Memory B cell (primary cell): ENCODE measurements around the gene PELI3.

Source experiments
- ATAC-seq: fragments of 150-1000 bp; cut with Tn5 transposase; 2 replicates; pipeline ENCODE4 v1.10.0; 2021; ENCODE audit warnings: low read depth, mild to moderate bottlenecking, moderate library complexity
- DNase-seq, 2 donors: peaks; one replicate each; pipeline ENCODE4 v3.0.0; 2022; ENCODE audit warnings: low spot score in 2 of 2
- H3K27ac Mint-ChIP-seq: one replicate; pipeline ENCODE4 v1.8.0; 2022; ENCODE audit warnings: mild to moderate bottlenecking, moderate library complexity, mixed read lengths
- H3K27me3 Mint-ChIP-seq: one replicate; pipeline ENCODE4 v1.8.0; 2022; ENCODE audit warnings: mixed read lengths
- H3K36me3 Mint-ChIP-seq: one replicate; pipeline ENCODE4 v1.8.0; 2022; ENCODE audit warnings: mild to moderate bottlenecking, mixed read lengths
- H3K4me1 Mint-ChIP-seq: one replicate; pipeline ENCODE4 v1.8.0; 2022; ENCODE audit warnings: mixed read lengths
- H3K4me3 Mint-ChIP-seq: one replicate; pipeline ENCODE4 v1.8.0; 2022; ENCODE audit warnings: mild to moderate bottlenecking, moderate library complexity, mixed read lengths
- H3K9me3 Mint-ChIP-seq: one replicate; pipeline ENCODE4 v1.8.0; 2022; ENCODE audit warnings: mixed read lengths

PELI3 gene

DNA sequence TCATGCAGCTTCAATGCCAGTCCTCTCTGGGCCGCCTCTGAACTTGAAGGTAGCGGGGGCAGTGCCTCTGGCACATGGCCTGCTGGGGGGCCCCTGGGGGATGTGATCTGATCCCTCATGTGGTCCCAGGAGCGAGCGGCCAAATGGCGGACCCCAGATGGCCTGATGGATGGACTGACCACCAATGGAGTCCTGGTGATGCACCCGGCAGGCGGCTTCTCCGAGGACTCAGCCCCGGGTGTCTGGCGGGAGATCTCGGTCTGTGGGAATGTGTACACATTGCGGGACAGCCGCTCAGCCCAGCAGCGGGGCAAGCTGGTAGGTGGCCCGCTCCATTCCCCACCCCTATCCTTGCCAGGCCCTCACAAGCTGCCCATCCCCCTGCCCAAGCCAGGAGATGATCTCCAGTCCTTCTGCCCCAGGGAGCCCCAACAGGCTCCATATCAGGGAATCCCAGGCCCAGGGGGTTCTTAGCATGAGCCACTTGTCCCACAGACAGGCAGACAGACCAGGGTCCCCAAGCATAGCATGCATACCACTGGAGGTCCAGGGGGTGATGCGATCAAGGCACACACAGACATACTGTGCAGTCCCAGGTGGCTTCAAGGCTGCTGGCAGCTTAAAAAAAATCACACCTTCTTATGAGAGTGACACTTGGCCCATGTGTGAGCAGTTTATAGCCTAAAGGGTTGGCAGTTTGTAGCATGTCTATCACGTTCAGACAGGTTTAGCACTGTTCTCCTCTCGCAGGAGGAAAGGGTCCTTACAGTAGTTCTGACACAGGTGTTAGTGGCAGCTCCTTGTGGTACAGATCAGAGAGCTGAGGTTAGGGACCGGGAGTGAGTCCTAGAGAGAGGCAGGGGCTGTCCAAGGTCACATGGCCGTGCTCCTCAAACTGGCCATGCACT, 7.2 kb downstream of the PELI3 start:
- Mint-ChIP-seq H3K27ac (no peak overlapping the region), H3K4me1 (peaks cover 3% of the 10 kb centered on the region), H3K36me3 (no peaks in the 10 kb centered on the region), H3K27me3 (no peaks in the 10 kb centered on the region), H3K9me3 (no peaks in the 10 kb centered on the region), H3K4me3 (no peak overlapping the region)
- DNase-seq: no peak
- no peak for ATAC-seq

DNA sequence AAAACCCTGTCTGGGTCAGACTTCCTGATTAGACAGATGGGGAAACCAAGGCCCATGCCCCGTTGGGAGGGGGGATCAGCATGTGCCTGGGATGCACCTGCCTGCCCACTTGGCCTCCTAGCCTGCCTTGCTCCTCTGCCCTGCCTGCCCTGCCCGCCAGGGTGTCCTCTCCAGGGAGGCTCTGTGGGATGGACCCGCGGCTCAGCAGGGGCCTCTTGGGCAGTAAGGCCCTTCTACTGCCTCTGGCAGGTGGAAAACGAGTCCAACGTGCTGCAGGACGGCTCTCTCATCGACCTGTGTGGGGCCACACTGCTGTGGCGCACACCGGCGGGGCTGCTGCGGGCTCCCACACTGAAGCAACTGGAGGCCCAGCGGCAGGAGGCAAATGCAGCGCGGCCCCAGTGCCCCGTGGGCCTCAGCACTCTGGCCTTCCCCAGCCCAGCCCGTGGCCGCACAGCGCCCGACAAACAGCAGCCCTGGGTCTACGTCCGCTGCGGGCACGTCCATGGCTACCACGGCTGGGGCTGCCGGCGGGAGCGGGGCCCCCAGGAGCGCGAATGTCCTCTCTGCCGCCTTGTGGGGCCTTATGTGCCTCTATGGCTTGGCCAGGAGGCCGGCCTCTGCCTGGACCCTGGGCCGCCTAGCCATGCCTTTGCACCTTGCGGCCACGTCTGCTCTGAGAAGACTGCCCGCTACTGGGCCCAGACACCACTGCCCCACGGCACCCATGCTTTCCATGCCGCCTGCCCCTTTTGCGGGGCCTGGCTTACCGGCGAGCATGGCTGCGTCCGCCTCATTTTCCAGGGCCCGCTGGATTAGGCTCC, 8.9 kb downstream of the PELI3 start:
- Mint-ChIP-seq H3K9me3 (no peaks in the 10 kb centered on the region), H3K4me3 (no peak overlapping the region), H3K27me3 (no peaks in the 10 kb centered on the region)

DNA sequence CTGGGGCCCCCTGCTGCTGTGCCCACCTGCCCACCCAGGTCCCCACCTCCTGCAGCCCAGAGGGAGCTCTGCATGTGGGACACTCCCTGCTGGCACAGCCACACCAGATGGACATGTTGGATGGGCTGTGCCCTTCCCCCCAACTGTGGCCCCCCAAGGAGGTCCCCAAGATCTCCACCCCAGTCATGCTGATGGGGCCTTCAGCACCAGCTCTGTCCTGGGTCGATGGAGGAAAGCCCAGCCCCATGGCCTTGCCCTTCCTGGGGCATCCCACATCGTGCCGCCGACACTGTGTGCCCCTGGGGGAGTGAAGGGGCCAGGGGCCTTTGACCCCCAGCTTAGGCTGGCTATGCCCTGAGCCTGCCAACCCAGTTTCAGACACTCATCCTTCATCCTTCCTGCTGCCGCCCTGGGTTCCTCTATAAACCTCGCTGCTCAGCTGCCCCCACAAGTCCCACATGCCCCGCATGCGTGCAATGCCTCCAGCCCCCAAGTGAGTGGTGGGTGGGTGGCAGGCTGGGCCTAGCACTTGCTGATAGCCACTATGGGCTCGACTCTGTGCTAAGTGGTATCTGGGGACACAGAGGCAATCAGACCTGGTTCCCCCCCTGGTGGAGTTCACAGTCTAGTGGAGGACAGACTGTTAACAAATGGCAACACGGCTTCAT, 9.6 kb downstream of the PELI3 start:
- Mint-ChIP-seq H3K4me1 (peaks cover 10% of the 10 kb centered on the region), H3K4me3 (no peak overlapping the region), H3K27ac (no peak overlapping the region), H3K9me3 (no peaks in the 10 kb centered on the region), H3K36me3 (no peaks in the 10 kb centered on the region), H3K27me3 (no peaks in the 10 kb centered on the region)
- DNase-seq (no peak), ATAC-seq (no peak)

More for the DNA sequence above, 8.9 kb downstream of the PELI3 start:
- ATAC-seq: no peak
- no peak overlapping the region for H3K27ac Mint-ChIP-seq
- H3K36me3 Mint-ChIP-seq: no peaks in the 10 kb centered on the region
- peaks cover 10% of the 10 kb centered on the region for H3K4me1 Mint-ChIP-seq
- no peak for DNase-seq

DNA sequence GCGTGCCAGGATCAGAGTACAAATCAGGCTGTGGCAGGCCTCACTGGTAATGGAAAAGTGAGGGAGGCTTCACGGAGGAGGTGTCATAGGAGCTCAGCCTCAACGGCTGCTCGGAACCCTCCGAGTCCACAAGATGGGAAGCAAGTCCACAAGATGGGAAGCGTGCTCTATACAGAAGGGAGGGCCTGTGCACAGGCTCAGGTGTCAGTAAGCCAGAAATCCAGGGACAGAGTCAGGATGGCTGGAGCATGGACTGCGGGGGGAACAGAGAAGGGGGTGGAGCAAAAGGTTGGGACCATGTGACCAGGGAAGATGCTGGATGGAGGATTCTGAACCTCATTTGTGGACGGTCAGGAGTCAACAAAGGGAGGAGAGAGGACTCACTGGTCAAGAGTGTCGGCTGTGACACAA, 10.1 kb downstream of the PELI3 start:
- no peak for ATAC-seq
- Mint-ChIP-seq H3K27me3 (no peaks in the 10 kb centered on the region), H3K4me3 (no peak overlapping the region), H3K4me1 (peaks cover 10% of the 10 kb centered on the region), H3K27ac (no peak overlapping the region), H3K36me3 (no peaks in the 10 kb centered on the region), H3K9me3 (no peaks in the 10 kb centered on the region)
- no peak for DNase-seq

DNA sequence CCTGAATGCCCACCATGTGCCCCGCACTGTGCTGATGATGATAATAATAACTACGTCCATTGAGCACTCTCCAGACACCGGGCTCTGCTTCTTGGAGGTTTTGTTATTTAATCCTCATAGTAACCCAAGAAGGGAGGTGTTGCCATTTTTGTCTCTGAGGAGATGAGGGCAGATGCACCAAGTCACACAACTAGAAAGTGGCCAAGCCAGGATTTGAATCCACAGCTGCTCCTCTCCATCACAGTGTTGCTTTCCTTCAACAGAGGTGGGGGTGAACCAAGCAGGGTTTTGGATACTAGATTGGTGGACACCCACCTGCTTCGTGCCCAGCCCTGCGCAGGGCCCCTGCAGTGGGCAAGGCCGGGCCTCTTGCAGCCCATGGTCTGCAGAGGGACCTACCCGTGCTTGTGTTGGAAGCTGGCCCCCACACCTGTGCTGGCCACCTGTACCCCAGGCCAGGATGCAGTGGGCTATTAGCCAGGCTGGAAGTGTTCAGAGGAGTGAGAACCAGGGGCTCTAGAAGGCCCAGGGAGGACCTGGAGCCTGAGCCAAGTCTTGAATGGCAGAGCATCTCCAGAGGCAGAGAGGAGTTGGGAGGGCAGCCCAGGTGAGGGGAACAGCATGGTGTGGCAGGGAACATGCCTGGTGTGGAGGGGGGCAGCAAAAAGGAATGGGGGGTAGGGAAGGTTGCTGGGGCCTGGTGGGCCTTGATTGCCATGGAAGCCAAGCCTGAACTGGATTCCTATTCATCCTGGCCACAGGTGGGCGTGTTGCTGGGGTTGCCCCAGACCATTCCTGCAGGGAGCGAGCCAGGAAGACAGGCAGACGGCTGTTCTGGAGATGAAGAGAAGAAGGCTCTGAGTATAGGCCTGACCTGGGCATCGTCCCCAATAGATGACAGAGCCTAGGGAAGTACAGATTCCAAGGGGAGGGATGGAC, 10.8 kb downstream of the PELI3 start:
- H3K4me3 Mint-ChIP-seq: no peak overlapping the region
- no peak for ATAC-seq

DNA sequence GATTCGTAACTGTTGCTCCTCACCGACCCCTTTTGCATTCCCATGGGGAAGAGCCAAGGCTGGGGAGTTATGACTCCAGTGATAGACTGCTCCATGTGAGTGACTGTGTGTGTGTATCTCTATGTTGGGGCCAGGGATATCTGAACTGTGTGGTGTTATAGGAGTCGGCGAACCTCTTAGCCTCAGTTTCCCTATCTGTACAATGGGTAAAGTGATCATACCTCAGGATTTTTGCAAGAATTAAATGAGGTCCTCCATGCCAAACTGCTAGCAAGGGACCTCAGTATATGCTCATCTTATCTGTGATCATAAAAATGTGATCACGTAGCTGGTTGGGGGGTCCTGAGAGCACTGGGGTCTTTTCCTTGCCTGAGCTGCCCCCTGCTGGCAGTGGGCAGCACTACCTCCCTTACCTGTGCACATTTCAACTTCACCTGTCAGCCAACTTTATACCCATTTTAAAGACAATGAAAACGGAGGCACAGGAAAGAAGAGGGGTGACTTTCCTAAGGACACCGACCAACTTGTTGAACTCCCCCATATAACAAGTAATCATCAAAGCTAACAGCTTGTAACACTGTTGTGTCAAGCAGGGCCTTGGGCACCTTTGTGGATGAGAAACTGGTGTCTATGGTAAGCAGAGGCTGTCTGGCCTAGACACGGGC, 12.2 kb downstream of the PELI3 start:
- Mint-ChIP-seq H3K4me1 (peaks cover 12% of the 10 kb centered on the region), H3K4me3 (peak overlapping the region; percentile 86), H3K9me3 (no peaks in the 10 kb centered on the region), H3K36me3 (no peaks in the 10 kb centered on the region), H3K27me3 (no peaks in the 10 kb centered on the region), H3K27ac (peak overlapping the region; percentile 73)
- DNase-seq: peak in 1 of 2 donors; percentile 34
- no peak for ATAC-seq

More for the DNA sequence above, 10.8 kb downstream of the PELI3 start:
- no peak for DNase-seq
- Mint-ChIP-seq H3K36me3 (no peaks in the 10 kb centered on the region), H3K27ac (no peak overlapping the region), H3K27me3 (no peaks in the 10 kb centered on the region), H3K9me3 (no peaks in the 10 kb centered on the region), H3K4me1 (peaks cover 12% of the 10 kb centered on the region)

DNA sequence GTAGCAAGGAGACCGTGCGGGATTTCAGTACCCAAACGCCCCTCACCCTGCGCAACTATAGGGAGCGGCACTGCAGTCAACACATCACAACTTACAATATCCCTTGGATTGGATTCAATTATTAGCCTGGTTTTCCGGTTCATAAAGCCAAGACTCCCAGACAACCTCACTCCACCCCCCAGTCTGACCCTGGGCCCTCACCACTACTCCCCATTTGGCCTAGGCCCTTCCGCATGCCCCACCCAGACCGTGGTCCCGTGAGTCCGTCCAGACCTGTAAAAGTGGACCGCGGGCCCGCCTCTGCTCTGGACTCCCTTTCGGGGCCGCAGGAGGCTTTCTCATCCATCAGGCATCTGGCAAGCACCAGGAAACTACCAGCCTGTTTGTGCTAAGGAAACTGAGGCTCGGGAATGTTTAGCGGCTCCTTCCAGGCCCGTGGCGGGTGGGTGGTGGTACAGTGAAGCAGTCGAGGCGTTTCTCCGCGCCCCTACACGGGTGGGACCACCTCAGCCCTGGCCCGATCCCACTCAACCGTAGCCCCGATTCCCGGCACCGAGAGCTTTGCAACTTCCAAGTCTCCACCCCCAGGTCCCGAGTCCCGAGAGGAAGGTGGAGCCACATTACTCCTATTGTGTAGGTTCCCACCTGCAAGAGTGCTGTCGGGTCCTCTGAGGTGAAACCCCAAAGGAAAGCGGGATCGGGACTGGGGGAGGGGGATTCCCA, 12.8 kb downstream of the PELI3 start:
- Mint-ChIP-seq H3K27ac (peak overlapping the region; percentile 73), H3K27me3 (no peaks in the 10 kb centered on the region), H3K4me1 (peaks cover 12% of the 10 kb centered on the region), H3K9me3 (no peaks in the 10 kb centered on the region), H3K4me3 (peak overlapping the region; percentile 86), H3K36me3 (no peaks in the 10 kb centered on the region)
- ATAC-seq (peak; percentile 1), DNase-seq (no peak)

DNA sequence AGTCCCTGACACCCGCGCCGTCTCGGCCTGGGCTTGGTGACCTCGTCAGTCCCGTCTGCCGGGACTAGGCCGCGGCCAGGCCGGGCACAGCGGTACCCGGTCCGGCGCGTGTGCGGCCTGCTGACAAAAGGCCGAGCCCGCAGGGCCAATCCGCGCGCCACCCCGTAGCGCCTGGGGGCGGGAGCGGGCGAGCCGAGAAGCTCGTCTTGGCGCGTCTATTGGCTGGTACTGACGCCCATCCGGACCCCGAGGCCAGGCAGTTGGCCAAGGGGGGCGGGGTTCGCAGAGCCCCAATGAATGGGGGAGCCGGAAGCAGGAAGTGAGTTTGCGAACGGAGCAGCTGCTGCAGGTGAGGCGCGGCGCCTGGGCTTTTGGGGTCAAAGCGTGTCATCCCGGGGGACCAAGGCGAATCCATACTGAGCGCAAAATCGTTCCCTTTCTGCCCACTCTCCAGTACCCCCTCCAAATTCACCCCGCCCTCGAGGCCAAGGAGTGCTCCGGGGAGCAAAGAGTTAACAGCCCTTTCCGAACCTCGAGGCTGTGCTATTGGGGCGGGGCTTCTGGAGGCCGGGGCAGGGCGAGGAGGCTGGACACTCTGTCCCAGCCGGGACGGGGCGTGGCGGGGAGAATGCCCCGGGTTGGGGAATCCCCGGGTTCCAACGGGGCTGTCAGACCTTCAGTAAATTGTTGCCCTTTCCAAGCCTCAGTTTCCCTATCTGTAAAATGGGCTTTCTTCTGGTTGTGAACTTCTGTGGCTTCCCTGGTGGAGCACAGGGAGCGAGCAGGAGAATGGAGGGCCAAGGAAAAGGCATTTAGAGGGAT, 13.6 kb downstream of the PELI3 start, which contains the start of gene DPP3:
DPP3 (plus strand) TSS at position 318 of the 822 bp plus-strand sequence. CDS start 1,767 bp downstream, outside the sequence.
- no peaks in the 10 kb centered on the region for H3K9me3 Mint-ChIP-seq
- peaks cover 12% of the 10 kb centered on the region for H3K4me1 Mint-ChIP-seq
- no peaks in the 10 kb centered on the region for H3K36me3 Mint-ChIP-seq
- H3K4me3 Mint-ChIP-seq: peak within 1 kb of the TSS; percentile 86
- DNase-seq: peak; percentile 91 to 94
- no peaks in the 10 kb centered on the region for H3K27me3 Mint-ChIP-seq
- ATAC-seq: peak; percentile 97
- peak within 1 kb of the TSS; percentile 73 for H3K27ac Mint-ChIP-seq

DNA sequence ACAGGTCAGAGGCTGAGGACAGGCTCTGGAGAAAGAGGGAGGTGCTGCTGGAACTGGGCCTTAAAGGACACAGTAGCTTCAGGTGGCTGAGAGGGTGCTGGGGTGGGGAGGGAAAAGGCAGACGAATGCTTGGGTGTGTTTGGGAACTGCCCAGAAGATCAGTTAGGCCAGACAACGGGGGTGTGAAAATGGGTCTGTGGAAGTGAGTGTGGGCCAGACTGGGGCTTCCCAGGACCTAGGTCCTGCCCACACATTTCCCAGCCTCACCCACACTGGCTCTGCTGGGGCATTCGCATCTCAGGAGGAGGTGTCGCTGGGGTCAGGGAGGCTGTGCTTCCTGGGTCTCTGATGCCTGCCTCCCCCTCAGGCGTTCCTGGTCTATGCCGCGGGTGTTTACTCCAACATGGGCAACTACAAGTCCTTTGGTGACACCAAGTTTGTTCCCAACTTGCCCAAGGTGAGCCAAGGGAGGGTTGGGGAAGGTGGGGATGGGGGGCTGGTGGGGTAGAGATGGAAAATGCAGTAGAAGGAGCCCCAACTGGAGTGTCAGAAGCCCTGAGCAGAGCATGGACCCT, 18.2 kb downstream of the PELI3 start:
- H3K4me1 Mint-ChIP-seq: peaks cover 2% of the 10 kb centered on the region
- H3K4me3 Mint-ChIP-seq: no peak overlapping the region
- DNase-seq (no peak), ATAC-seq (no peak)
- H3K27ac Mint-ChIP-seq: no peak overlapping the region
- H3K27me3 Mint-ChIP-seq: no peaks in the 10 kb centered on the region
- H3K9me3 Mint-ChIP-seq: no peaks in the 10 kb centered on the region
- H3K36me3 Mint-ChIP-seq: peaks cover 7% of the 10 kb centered on the region

DNA sequence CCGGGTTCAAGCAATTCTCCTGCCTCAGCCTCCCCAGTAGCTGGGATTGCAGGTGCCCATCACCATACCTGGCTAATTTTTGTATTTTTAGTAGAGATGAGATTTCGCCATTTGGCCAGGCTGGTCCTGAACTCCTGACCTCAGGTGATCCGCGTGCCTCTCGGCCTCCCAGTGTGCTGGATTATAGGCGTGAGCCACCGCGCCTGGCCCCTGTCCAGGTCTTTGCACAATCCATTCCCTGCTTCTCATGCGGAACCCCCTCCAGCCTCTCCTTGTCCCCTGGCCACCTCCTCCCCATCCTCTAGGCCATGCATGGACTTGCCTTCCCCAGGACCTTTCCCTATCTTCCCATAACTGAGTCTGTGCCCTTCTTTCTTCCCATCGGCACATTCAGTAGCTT, 22.3 kb downstream of the PELI3 start:
- peaks cover 15% of the 10 kb centered on the region for H3K36me3 Mint-ChIP-seq
- ATAC-seq: no peak
- H3K9me3 Mint-ChIP-seq: no peaks in the 10 kb centered on the region
- H3K27ac Mint-ChIP-seq: no peak overlapping the region
- no peaks in the 10 kb centered on the region for H3K27me3 Mint-ChIP-seq
- no peak overlapping the region for H3K4me3 Mint-ChIP-seq
- H3K4me1 Mint-ChIP-seq: no peaks in the 10 kb centered on the region
- DNase-seq: no peak

DNA sequence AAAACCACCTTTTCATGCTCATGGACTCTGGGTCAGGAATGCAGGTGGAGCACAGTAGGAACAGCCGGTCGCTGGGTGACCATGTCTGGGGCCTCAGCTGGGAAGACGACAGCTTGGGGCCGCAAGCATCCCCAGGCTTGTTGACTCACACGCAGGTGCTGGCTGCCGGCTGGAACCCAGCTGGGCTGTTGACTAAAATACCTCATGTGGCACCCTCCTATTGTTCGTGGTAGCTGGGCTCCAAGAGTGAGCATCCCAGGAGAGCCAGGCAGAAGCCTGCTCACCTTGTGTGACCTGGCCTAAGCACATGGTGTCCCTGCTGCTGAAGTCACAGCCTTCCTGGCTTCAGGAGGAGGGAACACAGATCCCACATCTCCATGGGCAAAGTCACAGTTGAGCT, 22.9 kb downstream of the PELI3 start:
- Mint-ChIP-seq H3K4me3 (no peak overlapping the region), H3K4me1 (no peaks in the 10 kb centered on the region), H3K9me3 (no peaks in the 10 kb centered on the region), H3K27ac (no peak overlapping the region), H3K36me3 (peaks cover 15% of the 10 kb centered on the region), H3K27me3 (no peaks in the 10 kb centered on the region)
- DNase-seq (no peak), ATAC-seq (no peak)
